Neural cell (in vitro differentiated cells): ENCODE data around the gene FFAR4. TPM values are rescaled to one million over a fixed set of nuclear protein-coding genes. Genes with fewer than 3 reads are reported as not detected.

Experiments
- H2AFZ ChIP-seq: fragments of 200-600, 300-800 bp; sonication (generic), shearing (Covaris generic); 2 replicates; pipeline ENCODE4 v1.6.0; 2014; ENCODE audit warnings: low read depth, mild to moderate bottlenecking, antibody characterized with exemption, low read length, moderate library complexity
- H3F3A ChIP-seq: fragments of 200-600 bp; shearing (Covaris generic); 2 replicates; pipeline ENCODE4 v1.6.1; 2016; ENCODE audit warnings: mild to moderate bottlenecking, moderate library complexity, mixed read lengths, antibody characterized with exemption, low read length; ENCODE audit not compliant: insufficient read depth, poor library complexity, severe bottlenecking
- H3K27ac ChIP-seq: fragments of 200-600, 300-800 bp; sonication (generic), shearing (Covaris generic); 2 replicates; pipeline ENCODE4 v1.5.1; 2014; ENCODE audit warnings: mild to moderate bottlenecking, low read length, moderate library complexity
- H3K27me3 ChIP-seq: fragments of 300-800, 200-600 bp; sonication (generic), shearing (Covaris generic); 2 replicates; pipeline ENCODE4 v1.6.0; 2014; ENCODE audit warnings: mild to moderate bottlenecking, low read depth, low read length, moderate library complexity; ENCODE audit not compliant: insufficient read depth
- H3K36me3 ChIP-seq: fragments of 300-800, 200-600 bp; sonication (generic), shearing (Covaris generic); 2 replicates; pipeline ENCODE4 v1.5.1; 2014; ENCODE audit warnings: mild to moderate bottlenecking, antibody characterized with exemption, low read length, moderate library complexity; ENCODE audit not compliant: insufficient read depth
- H3K4me2 ChIP-seq: fragments of 300-800, 200-600 bp; sonication (generic), shearing (Covaris generic); 2 replicates; pipeline ENCODE4 v1.6.0; 2014; ENCODE audit warnings: mild to moderate bottlenecking, low read length
- H3K4me3 ChIP-seq: fragments of 300-800, 200-600 bp; sonication (generic), shearing (Covaris generic); 2 replicates; pipeline ENCODE4 v1.5.1; 2014; ENCODE audit warnings: mild to moderate bottlenecking, low read length, moderate library complexity
- H3K79me2 ChIP-seq: fragments of 200-600 bp; shearing (Covaris generic); replicated peaks from 2 replicates; pipeline ENCODE4 v1.6.0; 2014; ENCODE audit warnings: mild to moderate bottlenecking, low read length, moderate library complexity; ENCODE audit not compliant: insufficient read depth
- H3K9ac ChIP-seq: fragments of 300-800, 200-600 bp; sonication (generic), shearing (Covaris generic); 2 replicates; pipeline ENCODE4 v1.6.1; 2016; ENCODE audit warnings: mild to moderate bottlenecking, low read length, mixed read lengths
- H3K9me2 ChIP-seq: fragments of 200-600 bp; shearing (Covaris generic); 2 replicates; pipeline ENCODE4 v1.6.1; 2016; ENCODE audit warnings: mild to moderate bottlenecking, low read length, mixed read lengths; ENCODE audit not compliant: insufficient read depth
- H3K9me3 ChIP-seq: fragments of 200-600, 300-800 bp; sonication (generic), shearing (Covaris generic); 2 replicates; pipeline ENCODE4 v1.6.1; 2016; ENCODE audit warnings: mild to moderate bottlenecking, mixed run types, low read length, moderate library complexity, mixed read lengths
- H4K20me1 ChIP-seq: fragments of 200-600 bp; shearing (Covaris generic); 2 replicates; pipeline ENCODE4 v1.6.1; 2016; ENCODE audit warnings: mild to moderate bottlenecking, mixed run types; ENCODE audit not compliant: insufficient read depth
- EP300 ChIP-seq: fragments of 450-650 bp; conservative IDR thresholded peaks from 2 replicates; pipeline ENCODE4 v1.6.1; 2014; ENCODE audit warnings: antibody characterized with exemption, mild to moderate bottlenecking, moderate library complexity; ENCODE audit not compliant: poor library complexity, severe bottlenecking
- EZH2 ChIP-seq: fragments of 200-600, 300-800 bp; shearing (Covaris generic), sonication (generic); IDR thresholded peaks from 2 replicates; pipeline ENCODE4 v1.6.1; 2014; ENCODE audit warnings: antibody characterized with exemption, low read length, borderline replicate concordance, mild to moderate bottlenecking; ENCODE audit not compliant: insufficient read depth, poor library complexity, severe bottlenecking
- MXI1 ChIP-seq: fragments of 450-650 bp; conservative IDR thresholded peaks from 2 replicates; pipeline ENCODE4 v1.6.1; 2014; ENCODE audit warnings: antibody characterized with exemption, mild to moderate bottlenecking; ENCODE audit not compliant: poor library complexity, severe bottlenecking
- POLR2AphosphoS5 ChIP-seq: IDR thresholded peaks from 2 replicates; pipeline ENCODE4 v1.6.1; 2012
- RAD21 ChIP-seq: fragments of 450-650 bp; conservative IDR thresholded peaks from 2 replicates; pipeline ENCODE4 v1.6.1; 2014; ENCODE audit warnings: antibody characterized with exemption, mild to moderate bottlenecking, moderate library complexity
- TAF1 ChIP-seq: IDR thresholded peaks from 2 replicates; pipeline ENCODE4 v1.6.1; 2012; ENCODE audit warnings: low read depth
- polyA plus RNA-seq: library from polyadenylated mRNA; depleted of rRNA; stranded (reverse); fragments of >200 nt; gene quantifications from 2 replicates; pipeline ENCODE4 v1.2.3, GENCODE V29; 2014
- TF ChIP-seq, protein P1 (sequence below): IDR thresholded peaks from 2 replicates; pipeline ENCODE4 v1.6.1; 2012; ENCODE audit warnings: borderline replicate concordance
- TF ChIP-seq, protein P2 (sequence below): fragments of 450-650 bp; IDR thresholded peaks from 2 replicates; pipeline ENCODE4 v1.5.1; 2014; ENCODE audit warnings: antibody characterized with exemption, mild to moderate bottlenecking, moderate library complexity; ENCODE audit not compliant: poor library complexity, severe bottlenecking

Gene FFAR4
- polyA plus RNA-seq, 1 donor from 2014 or later: not detected

DNA sequence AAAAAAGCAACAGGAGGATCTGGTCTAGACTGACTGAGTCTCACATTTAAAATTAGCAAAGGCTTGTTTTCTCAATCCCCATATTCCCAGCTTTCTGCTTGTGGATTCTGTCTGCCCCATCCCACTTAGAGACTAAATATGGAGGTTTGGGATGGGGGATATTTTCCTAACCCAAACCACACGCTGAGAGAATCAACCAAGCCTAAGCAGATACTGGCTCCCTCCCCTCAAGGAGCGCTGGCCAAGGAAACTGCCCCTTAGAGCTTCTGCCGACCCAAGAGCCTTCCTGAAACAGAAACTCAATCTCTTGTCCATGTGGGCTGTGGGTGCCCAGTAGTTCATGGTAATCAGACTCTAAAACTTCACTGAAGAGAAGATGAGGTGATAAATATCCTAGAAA lies 3.9 kb downstream of the FFAR4 start:
- H4K20me1 ChIP-seq: no peaks in the 10 kb centered on the region
- H3K27me3 ChIP-seq: peaks cover 57% of the 10 kb centered on the region
- H2AFZ ChIP-seq: no peak overlapping the region
- TF ChIP-seq RAD21: no peak
- no peak overlapping the region for H3K4me2 ChIP-seq
- no peaks in the 10 kb centered on the region for H3K9me2 ChIP-seq
- H3K27ac ChIP-seq: no peak overlapping the region
- H3K79me2 ChIP-seq: no peaks in the 10 kb centered on the region
- no peak overlapping the region for H3K9ac ChIP-seq
- H3K36me3 ChIP-seq: no peaks in the 10 kb centered on the region
- H3K9me3 ChIP-seq: no peaks in the 10 kb centered on the region
- H3F3A ChIP-seq: no peaks in the 10 kb centered on the region
- no peak overlapping the region for H3K4me3 ChIP-seq

DNA sequence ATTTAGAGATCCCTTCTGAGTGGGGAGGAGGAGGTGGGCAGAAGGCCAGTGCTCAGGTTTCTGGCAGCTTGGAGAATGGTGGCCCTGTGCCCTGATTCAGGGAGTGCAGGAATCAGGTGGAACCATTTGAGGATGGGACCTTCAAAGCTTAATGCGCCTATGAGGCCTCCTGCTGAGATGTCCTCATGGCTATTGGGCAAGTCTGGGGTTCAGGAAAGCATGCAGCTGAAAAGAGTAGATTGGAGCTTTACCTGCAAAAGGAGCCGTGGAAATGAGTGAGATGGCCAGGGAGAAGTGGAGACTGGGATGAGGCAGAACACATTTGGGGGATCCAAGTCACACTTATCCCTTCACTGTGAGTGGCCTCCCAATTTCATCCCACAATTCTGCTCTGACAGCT lies 6.1 kb downstream of the FFAR4 start:
- no peak overlapping the region for H3K9ac ChIP-seq
- H2AFZ ChIP-seq: no peak overlapping the region
- H3K36me3 ChIP-seq: no peaks in the 10 kb centered on the region
- no peaks in the 10 kb centered on the region for H3K9me3 ChIP-seq
- H3K27me3 ChIP-seq: peaks cover 34% of the 10 kb centered on the region
- no peaks in the 10 kb centered on the region for H3K79me2 ChIP-seq
- H3F3A ChIP-seq: no peaks in the 10 kb centered on the region
- no peak for TF ChIP-seq RAD21
- TF ChIP-seq POLR2AphosphoS5: no peak
- no peaks in the 10 kb centered on the region for H4K20me1 ChIP-seq
- H3K9me2 ChIP-seq: no peaks in the 10 kb centered on the region
- H3K4me3 ChIP-seq: no peak overlapping the region
- H3K4me2 ChIP-seq: no peak overlapping the region
- no peak overlapping the region for H3K27ac ChIP-seq

DNA sequence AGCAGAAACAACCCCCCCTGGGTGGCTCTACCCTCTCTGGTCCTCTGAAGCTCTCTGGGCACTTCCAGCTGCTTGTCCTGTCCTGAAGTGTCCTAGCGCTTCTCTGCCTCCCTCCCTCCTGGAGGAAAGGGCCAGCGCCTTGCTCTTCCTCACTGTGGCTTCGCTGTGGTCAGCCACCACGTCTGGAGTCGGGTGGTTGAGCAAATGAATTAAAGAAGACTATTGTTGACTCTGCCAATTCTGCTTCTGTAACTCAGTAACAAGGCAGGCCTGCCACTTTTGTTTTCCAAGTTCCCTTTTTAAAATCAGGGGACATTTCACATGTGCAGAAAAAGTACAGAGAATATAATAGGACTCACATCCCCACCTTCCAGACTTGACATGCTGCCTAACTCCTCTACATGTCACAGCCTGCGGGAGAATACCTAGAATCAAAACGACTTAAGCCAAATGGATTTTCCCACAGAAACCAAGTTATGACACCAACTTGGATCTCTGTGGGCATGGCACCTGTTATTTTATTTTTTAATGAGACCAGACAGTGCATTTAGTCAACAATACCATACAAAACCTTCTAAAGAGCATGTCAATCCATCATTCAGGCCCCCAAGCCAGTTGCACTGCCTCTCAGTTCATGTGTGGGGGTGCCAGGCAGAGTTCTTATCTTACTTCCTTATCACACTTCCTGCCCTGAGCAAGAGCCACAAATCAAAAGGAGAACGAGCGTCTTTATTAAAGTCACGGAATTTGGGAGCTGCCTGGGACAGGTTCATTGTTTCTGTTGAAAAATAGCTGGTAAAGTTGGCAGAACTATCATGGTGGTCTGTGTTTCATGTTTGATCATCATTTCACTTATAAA lies 6.8 kb downstream of the FFAR4 start:
- no peak overlapping the region for H3K4me2 ChIP-seq
- H3K4me3 ChIP-seq: no peak overlapping the region
- no peaks in the 10 kb centered on the region for H3K36me3 ChIP-seq
- no peaks in the 10 kb centered on the region for H4K20me1 ChIP-seq
- no peak overlapping the region for H3K27ac ChIP-seq
- no peak overlapping the region for H3K9ac ChIP-seq
- no peaks in the 10 kb centered on the region for H3K9me2 ChIP-seq
- no peaks in the 10 kb centered on the region for H3K9me3 ChIP-seq
- H3K79me2 ChIP-seq: no peaks in the 10 kb centered on the region
- TF ChIP-seq, protein P1, sequence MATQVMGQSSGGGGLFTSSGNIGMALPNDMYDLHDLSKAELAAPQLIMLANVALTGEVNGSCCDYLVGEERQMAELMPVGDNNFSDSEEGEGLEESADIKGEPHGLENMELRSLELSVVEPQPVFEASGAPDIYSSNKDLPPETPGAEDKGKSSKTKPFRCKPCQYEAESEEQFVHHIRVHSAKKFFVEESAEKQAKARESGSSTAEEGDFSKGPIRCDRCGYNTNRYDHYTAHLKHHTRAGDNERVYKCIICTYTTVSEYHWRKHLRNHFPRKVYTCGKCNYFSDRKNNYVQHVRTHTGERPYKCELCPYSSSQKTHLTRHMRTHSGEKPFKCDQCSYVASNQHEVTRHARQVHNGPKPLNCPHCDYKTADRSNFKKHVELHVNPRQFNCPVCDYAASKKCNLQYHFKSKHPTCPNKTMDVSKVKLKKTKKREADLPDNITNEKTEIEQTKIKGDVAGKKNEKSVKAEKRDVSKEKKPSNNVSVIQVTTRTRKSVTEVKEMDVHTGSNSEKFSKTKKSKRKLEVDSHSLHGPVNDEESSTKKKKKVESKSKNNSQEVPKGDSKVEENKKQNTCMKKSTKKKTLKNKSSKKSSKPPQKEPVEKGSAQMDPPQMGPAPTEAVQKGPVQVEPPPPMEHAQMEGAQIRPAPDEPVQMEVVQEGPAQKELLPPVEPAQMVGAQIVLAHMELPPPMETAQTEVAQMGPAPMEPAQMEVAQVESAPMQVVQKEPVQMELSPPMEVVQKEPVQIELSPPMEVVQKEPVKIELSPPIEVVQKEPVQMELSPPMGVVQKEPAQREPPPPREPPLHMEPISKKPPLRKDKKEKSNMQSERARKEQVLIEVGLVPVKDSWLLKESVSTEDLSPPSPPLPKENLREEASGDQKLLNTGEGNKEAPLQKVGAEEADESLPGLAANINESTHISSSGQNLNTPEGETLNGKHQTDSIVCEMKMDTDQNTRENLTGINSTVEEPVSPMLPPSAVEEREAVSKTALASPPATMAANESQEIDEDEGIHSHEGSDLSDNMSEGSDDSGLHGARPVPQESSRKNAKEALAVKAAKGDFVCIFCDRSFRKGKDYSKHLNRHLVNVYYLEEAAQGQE: no peak
- TF ChIP-seq POLR2AphosphoS5: no peak
- TF ChIP-seq, protein P2, sequence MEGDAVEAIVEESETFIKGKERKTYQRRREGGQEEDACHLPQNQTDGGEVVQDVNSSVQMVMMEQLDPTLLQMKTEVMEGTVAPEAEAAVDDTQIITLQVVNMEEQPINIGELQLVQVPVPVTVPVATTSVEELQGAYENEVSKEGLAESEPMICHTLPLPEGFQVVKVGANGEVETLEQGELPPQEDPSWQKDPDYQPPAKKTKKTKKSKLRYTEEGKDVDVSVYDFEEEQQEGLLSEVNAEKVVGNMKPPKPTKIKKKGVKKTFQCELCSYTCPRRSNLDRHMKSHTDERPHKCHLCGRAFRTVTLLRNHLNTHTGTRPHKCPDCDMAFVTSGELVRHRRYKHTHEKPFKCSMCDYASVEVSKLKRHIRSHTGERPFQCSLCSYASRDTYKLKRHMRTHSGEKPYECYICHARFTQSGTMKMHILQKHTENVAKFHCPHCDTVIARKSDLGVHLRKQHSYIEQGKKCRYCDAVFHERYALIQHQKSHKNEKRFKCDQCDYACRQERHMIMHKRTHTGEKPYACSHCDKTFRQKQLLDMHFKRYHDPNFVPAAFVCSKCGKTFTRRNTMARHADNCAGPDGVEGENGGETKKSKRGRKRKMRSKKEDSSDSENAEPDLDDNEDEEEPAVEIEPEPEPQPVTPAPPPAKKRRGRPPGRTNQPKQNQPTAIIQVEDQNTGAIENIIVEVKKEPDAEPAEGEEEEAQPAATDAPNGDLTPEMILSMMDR: no peak
- TF ChIP-seq EZH2: no peak
- TF ChIP-seq EP300: no peak
- no peak for TF ChIP-seq RAD21
- TF ChIP-seq MXI1: no peak
- TF ChIP-seq TAF1: no peak
- H3F3A ChIP-seq: no peaks in the 10 kb centered on the region
- no peak overlapping the region for H2AFZ ChIP-seq
- H3K27me3 ChIP-seq: peaks cover 28% of the 10 kb centered on the region
